DND-41 (cell line): ENCODE measurements around the gene PTPRU.

Experiments
- ATAC-seq: fragments of 200-7000 bp; cut with Tn5 transposase; 3 replicates; pipeline ENCODE4 v1.9.1; 2021; ENCODE audit warnings: low read depth; ENCODE audit not compliant: insufficient read depth
- DNase-seq: peaks from one replicate; pipeline ENCODE4 v3.0.0-alpha.2; 2020
- H2AFZ ChIP-seq: 2 replicates; pipeline ENCODE4 v1.6.0; 2012; ENCODE audit warnings: low read depth, low read length
- H3K27ac ChIP-seq: 2 replicates; pipeline ENCODE4 v1.5.1; 2012; ENCODE audit warnings: low read length, inconsistent platforms
- H3K27me3 ChIP-seq: fragments of 200-600 bp; sonication (generic); 2 replicates; pipeline ENCODE4 v1.6.0; 2012; ENCODE audit warnings: low read length, mild to moderate bottlenecking, inconsistent platforms; ENCODE audit not compliant: insufficient read depth, poor library complexity
- H3K36me3 ChIP-seq: 2 replicates; pipeline ENCODE4 v1.5.1; 2012; ENCODE audit warnings: low read length, inconsistent platforms; ENCODE audit not compliant: insufficient read depth
- H3K4me1 ChIP-seq: 2 replicates; pipeline ENCODE4 v1.5.1; 2012; ENCODE audit warnings: mild to moderate bottlenecking, low read length; ENCODE audit not compliant: insufficient read depth
- H3K4me2 ChIP-seq: 2 replicates; pipeline ENCODE4 v1.6.0; 2012; ENCODE audit warnings: mild to moderate bottlenecking, moderate library complexity, low read length, inconsistent platforms; ENCODE audit not compliant: insufficient read depth
- H3K4me3 ChIP-seq, 2 experiments: fragments of 200-600 bp in 1 of 2; shearing (Covaris generic) in 1 of 2; 2 replicates each; pipeline ENCODE4 v1.5.1; 2012 to 2016; ENCODE audit warnings: inconsistent platforms in 2 of 2, low read length in 2 of 2, mild to moderate bottlenecking in 2 of 2, low read depth in 1 of 2, moderate library complexity in 1 of 2
- H3K79me2 ChIP-seq: 2 replicates; pipeline ENCODE4 v1.6.0; 2012; ENCODE audit warnings: low read length, inconsistent platforms; ENCODE audit not compliant: insufficient read depth
- H3K9ac ChIP-seq: 2 replicates; pipeline ENCODE4 v1.6.0; 2012; ENCODE audit warnings: low read depth, mild to moderate bottlenecking, inconsistent platforms, low read length, moderate library complexity
- H3K9me3 ChIP-seq: 2 replicates; pipeline ENCODE4 v1.5.1; 2012; ENCODE audit warnings: low read length, moderate library complexity, mild to moderate bottlenecking, inconsistent platforms; ENCODE audit not compliant: insufficient read depth, severe bottlenecking
- H4K20me1 ChIP-seq: 2 replicates; pipeline ENCODE4 v1.6.0; 2012; ENCODE audit warnings: low read length; ENCODE audit not compliant: insufficient read depth
- EZH2 ChIP-seq: IDR thresholded peaks from 3 replicates; pipeline ENCODE4 v1.6.1; 2012; ENCODE audit warnings: borderline replicate concordance, low read depth, mild to moderate bottlenecking, moderate library complexity, low read length, inconsistent platforms; ENCODE audit not compliant: severe bottlenecking
- TF ChIP-seq, protein P1 (sequence below): IDR thresholded peaks from 2 replicates; pipeline ENCODE4 v1.5.1; 2012; ENCODE audit warnings: borderline replicate concordance, low read length, moderate library complexity, mild to moderate bottlenecking; ENCODE audit not compliant: poor library complexity, severe bottlenecking; ENCODE audit errors: extremely low read depth

Gene PTPRU

DNA sequence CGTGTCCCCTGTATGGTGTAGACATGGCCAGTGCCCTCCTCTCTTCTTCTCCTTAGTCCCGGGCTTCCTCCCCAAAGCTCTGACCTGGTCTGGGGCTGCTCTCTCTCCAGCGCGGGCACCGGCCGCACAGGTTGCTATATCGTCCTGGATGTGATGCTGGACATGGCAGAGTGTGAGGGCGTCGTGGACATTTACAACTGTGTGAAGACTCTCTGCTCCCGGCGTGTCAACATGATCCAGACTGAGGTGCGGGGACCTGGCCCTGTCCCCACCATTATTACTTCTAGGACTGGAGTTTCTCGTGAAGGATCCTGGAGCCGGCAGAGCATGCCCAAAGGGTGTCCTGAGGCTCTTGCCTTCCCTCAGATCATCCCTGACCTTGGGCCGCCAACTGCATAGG lies 78.9 kb downstream of the PTPRU start:
- Histone ChIP-seq H3K4me2 (no peak overlapping the region), H3K79me2 (no peaks in the 10 kb centered on the region), H3K27ac (no peak overlapping the region), H3K36me3 (no peaks in the 10 kb centered on the region), H3K9ac (no peak overlapping the region), H4K20me1 (peaks cover 2% of the 10 kb centered on the region; the same call in 1 of the 2 replicates), H3K27me3 (no peaks in the 10 kb centered on the region), H2AFZ (no peak overlapping the region), H3K4me1 (no peaks in the 10 kb centered on the region), H3K4me3 (no peak overlapping the region), H3K9me3 (no peaks in the 10 kb centered on the region)
- DNase-seq = no peak
- TF ChIP-seq, protein P1, sequence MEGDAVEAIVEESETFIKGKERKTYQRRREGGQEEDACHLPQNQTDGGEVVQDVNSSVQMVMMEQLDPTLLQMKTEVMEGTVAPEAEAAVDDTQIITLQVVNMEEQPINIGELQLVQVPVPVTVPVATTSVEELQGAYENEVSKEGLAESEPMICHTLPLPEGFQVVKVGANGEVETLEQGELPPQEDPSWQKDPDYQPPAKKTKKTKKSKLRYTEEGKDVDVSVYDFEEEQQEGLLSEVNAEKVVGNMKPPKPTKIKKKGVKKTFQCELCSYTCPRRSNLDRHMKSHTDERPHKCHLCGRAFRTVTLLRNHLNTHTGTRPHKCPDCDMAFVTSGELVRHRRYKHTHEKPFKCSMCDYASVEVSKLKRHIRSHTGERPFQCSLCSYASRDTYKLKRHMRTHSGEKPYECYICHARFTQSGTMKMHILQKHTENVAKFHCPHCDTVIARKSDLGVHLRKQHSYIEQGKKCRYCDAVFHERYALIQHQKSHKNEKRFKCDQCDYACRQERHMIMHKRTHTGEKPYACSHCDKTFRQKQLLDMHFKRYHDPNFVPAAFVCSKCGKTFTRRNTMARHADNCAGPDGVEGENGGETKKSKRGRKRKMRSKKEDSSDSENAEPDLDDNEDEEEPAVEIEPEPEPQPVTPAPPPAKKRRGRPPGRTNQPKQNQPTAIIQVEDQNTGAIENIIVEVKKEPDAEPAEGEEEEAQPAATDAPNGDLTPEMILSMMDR = no peak
- no peak for TF ChIP-seq EZH2
- no peak for ATAC-seq

DNA sequence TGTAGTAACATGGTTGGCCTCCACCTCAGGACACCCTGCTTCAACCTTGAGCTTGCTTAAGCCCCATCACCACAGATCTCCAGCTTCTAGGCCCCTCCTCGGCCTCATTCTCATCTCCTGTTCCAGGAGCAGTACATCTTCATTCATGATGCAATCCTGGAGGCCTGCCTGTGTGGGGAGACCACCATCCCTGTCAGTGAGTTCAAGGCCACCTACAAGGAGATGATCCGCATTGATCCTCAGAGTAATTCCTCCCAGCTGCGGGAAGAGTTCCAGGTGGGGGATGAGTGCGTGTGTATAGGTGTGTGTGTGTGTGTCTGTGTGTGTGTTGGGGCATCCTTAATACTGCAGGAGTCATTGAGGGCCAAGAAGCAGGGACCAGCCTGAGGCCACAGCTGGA lies 79.6 kb downstream of the PTPRU start:
- Histone ChIP-seq H4K20me1 (peaks cover 2% of the 10 kb centered on the region; the same call in 1 of the 2 replicates), H3K9me3 (no peaks in the 10 kb centered on the region), H3K9ac (no peak overlapping the region), H3K4me3 (no peak overlapping the region), H3K36me3 (no peaks in the 10 kb centered on the region), H2AFZ (no peak overlapping the region), H3K27ac (no peak overlapping the region), H3K4me2 (no peak overlapping the region), H3K4me1 (no peaks in the 10 kb centered on the region), H3K79me2 (no peaks in the 10 kb centered on the region), H3K27me3 (no peaks in the 10 kb centered on the region)
- ATAC-seq (no peak), DNase-seq (no peak)
- TF ChIP-seq, protein P1 = no peak
- no peak for TF ChIP-seq EZH2

DNA sequence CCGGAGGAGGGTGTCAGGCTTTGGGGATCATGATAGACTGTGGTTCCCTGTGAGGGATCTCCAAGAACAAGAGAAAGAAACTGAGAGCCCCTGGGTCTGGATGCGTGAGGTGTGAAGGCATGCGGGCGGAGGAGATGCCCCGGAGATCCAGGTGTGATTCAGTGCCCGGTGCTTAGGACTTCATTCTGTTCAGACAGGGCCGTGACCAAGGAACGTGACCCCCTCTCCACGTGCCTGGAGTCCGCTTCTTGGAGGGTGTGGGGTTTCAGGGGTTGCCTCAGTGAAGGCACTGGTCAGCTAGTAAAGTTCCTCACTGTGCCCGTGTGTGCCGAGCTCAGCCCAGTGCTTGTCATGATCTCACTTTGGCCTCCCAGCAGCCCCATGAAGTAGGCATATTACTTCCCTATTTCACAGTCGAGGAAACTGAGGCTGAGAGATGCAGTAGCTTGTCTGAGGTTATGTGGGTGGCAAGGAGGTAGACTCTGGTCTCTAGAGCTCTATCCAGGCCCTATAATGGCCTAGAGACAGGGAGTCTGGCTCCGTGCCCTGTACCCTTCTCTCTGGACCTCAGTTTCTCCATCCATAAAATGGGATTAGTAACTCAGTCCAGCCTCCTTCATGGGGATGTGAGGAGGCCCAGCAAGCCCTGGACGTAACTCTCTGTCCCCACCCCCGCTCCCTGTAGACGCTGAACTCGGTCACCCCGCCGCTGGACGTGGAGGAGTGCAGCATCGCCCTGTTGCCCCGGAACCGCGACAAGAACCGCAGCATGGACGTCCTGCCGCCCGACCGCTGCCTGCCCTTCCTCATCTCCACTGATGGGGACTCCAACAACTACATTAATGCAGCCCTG lies 81.0 kb downstream of the PTPRU start:
- Histone ChIP-seq H3K36me3 (no peaks in the 10 kb centered on the region), H3K79me2 (no peaks in the 10 kb centered on the region), H3K4me1 (no peaks in the 10 kb centered on the region), H3K4me3 (no peak overlapping the region), H3K4me2 (no peak overlapping the region), H2AFZ (no peak overlapping the region), H3K9me3 (no peaks in the 10 kb centered on the region), H4K20me1 (peaks cover 2% of the 10 kb centered on the region; the same call in 1 of the 2 replicates), H3K27ac (no peak overlapping the region), H3K27me3 (no peaks in the 10 kb centered on the region), H3K9ac (no peak overlapping the region)
- TF ChIP-seq, protein P1 = no peak
- no peak for TF ChIP-seq EZH2
- DNase-seq (no peak), ATAC-seq (no peak)
